B cell (primary cell): Measurements from ENCODE around the gene KRT74. TPM values are rescaled to one million over a fixed set of nuclear protein-coding genes. Genes with fewer than 3 reads are reported as not detected.

ENCODE experiments used
- ATAC-seq: fragments of 200-7000 bp; cut with Tn5 transposase; one replicate; pipeline ENCODE4 v1.10.0; 2021; ENCODE audit warnings: low read depth, mild to moderate bottlenecking, moderate number of reproducible peaks, moderate library complexity
- CTCF ChIA-PET: fragments of 350-600 bp; sonication (Branson Sonifier 250); formaldehyde crosslinking; loops from one replicate; lab custom pipeline; 2021; ENCODE audit warnings: antibody characterized with exemption, inconsistent platforms; lab: Charles Lee
- POLR2A ChIA-PET: fragments of 350-600 bp; sonication (Branson Sonifier 250); formaldehyde crosslinking; loops from one replicate; lab custom pipeline; 2021; ENCODE audit warnings: antibody characterized with exemption; lab: Charles Lee
- DNase-seq: peaks from one replicate; pipeline ENCODE4 v3.0.0; 2013
- H2AFZ ChIP-seq: 2 replicates; pipeline ENCODE4 v1.6.1; 2012; ENCODE audit warnings: mild to moderate bottlenecking, low read depth, low read length; ENCODE audit not compliant: insufficient read depth, poor library complexity, severe bottlenecking
- H3K27ac ChIP-seq, 2 donors: 1 replicate in 1 of 2; 2 replicates in 1 of 2; pipeline ENCODE4 v1.5.1; 2012 to 2013; ENCODE audit warnings: low read length in 2 of 2, mild to moderate bottlenecking in 2 of 2, moderate library complexity in 1 of 2
- H3K27me3 ChIP-seq, 4 experiments: fragments of 200-600 bp in 1 of 4; sonication (generic) in 1 of 4; replicated peaks in 1 of 4; 1 replicate in 2 of 4; 2 replicates in 2 of 4; pipeline versions ENCODE4 v1.6.1 to v1.7.0; 2013 to 2016; ENCODE audit warnings: low read length in 3 of 4, mild to moderate bottlenecking in 2 of 4, mixed read lengths in 1 of 4, moderate library complexity in 1 of 4; ENCODE audit not compliant: insufficient read depth in 4 of 4, control insufficient read depth in 3 of 4; ENCODE audit errors: control extremely low read depth in 1 of 4
- H3K36me3 ChIP-seq, 2 experiments: replicated peaks in 1 of 2; 1 replicate in 1 of 2; 2 replicates in 1 of 2; pipeline versions ENCODE4 v1.6.1 to v1.7.1; 2013; ENCODE audit warnings: low read length in 1 of 2; ENCODE audit not compliant: insufficient read depth in 2 of 2, control insufficient read depth in 1 of 2; ENCODE audit errors: control extremely low read depth in 1 of 2, extremely low read depth in 1 of 2
- H3K4me1 ChIP-seq, 2 donors: fragments of 200-600 bp in 1 of 2; sonication (generic) in 1 of 2; 1 replicate in 1 of 2; 2 replicates in 1 of 2; pipeline versions ENCODE4 v1.5.1 to v1.6.1; 2013 to 2017; ENCODE audit warnings: low read length in 2 of 2; ENCODE audit not compliant: control insufficient read depth in 2 of 2, insufficient read depth in 2 of 2
- H3K4me2 ChIP-seq: replicated peaks from 2 replicates; pipeline ENCODE3; 2012; ENCODE audit warnings: mild to moderate bottlenecking, low read depth, low read length; ENCODE audit not compliant: poor library complexity, severe bottlenecking
- H3K4me3 ChIP-seq, 5 experiments: fragments of 200-600 bp in 1 of 5; sonication (generic) in 1 of 5; 1 replicate in 3 of 5; 2 replicates in 2 of 5; pipeline versions ENCODE4 v1.5.1 to v1.7.0; 2011 to 2016; ENCODE audit warnings: low read length in 4 of 5, mild to moderate bottlenecking in 4 of 5, low read depth in 2 of 5, control low read depth in 1 of 5, moderate library complexity in 1 of 5; ENCODE audit not compliant: insufficient read depth in 1 of 5; ENCODE audit errors: control extremely low read depth in 1 of 5, extremely low read depth in 1 of 5
- H3K79me2 ChIP-seq: fragments of 200-600 bp; sonication (generic); one replicate; pipeline ENCODE4 v1.6.0; 2016; ENCODE audit warnings: low read length; ENCODE audit not compliant: control insufficient read depth, insufficient read depth
- H3K9ac ChIP-seq: fragments of 200-600 bp; sonication (generic); 2 replicates; pipeline ENCODE4 v1.6.1; 2017; ENCODE audit warnings: mild to moderate bottlenecking, low read length, moderate library complexity
- H3K9me3 ChIP-seq, 3 donors: one replicate each; pipeline versions ENCODE4 v1.6.1 to v1.7.1; 2013; ENCODE audit warnings: low read length in 2 of 3; ENCODE audit not compliant: control insufficient read depth in 2 of 3, insufficient read depth in 1 of 3; ENCODE audit errors: control extremely low read depth in 1 of 3
- H4K20me1 ChIP-seq: 2 replicates; pipeline ENCODE4 v1.6.0; 2012; ENCODE audit warnings: mild to moderate bottlenecking, low read length; ENCODE audit not compliant: insufficient read depth, control insufficient read depth, poor library complexity, severe bottlenecking
- H3K27ac Mint-ChIP-seq: one replicate; pipeline ENCODE4 v1.8.0; 2021; ENCODE audit warnings: mixed read lengths
- H3K27me3 Mint-ChIP-seq: one replicate; pipeline ENCODE4 v1.8.0; 2021; ENCODE audit warnings: mixed read lengths
- H3K4me1 Mint-ChIP-seq: one replicate; pipeline ENCODE4 v1.8.0; 2021; ENCODE audit warnings: mixed read lengths
- H3K4me3 Mint-ChIP-seq: one replicate; pipeline ENCODE4 v1.8.0; 2021; ENCODE audit warnings: mixed read lengths
- H3K9me3 Mint-ChIP-seq: one replicate; pipeline ENCODE4 v1.8.0; 2022; ENCODE audit warnings: mixed read lengths; ENCODE audit not compliant: insufficient read depth
- CTCF ChIP-seq: fragments of 200-600 bp; IDR thresholded peaks from one replicate; pipeline ENCODE4 v1.8.0; 2022; ENCODE audit warnings: antibody characterized with exemption, mild to moderate bottlenecking
- EZH2 ChIP-seq: IDR thresholded peaks from 2 replicates; pipeline ENCODE4 v1.6.1; 2012; ENCODE audit warnings: borderline replicate concordance, low read depth, mild to moderate bottlenecking, moderate library complexity, low read length; ENCODE audit not compliant: insufficient read depth, poor library complexity, severe bottlenecking
- WGBS: methylation state at CpG from one replicate; pipeline ENCODE4 v1.1.5; 2013; ENCODE audit warnings: missing lambda C conversion rate; ENCODE audit not compliant: insufficient coverage; 5-methylcytosine and 5-hydroxymethylcytosine counted together
- intact Hi-C: fragments of 100-400 bp; cut with micrococcal nuclease; formaldehyde crosslinking; loops from one replicate; pipeline ENCODE4 v1.10.0; 2022
- polyA plus RNA-seq: library from polyadenylated mRNA; depleted of rRNA; stranded (reverse); fragments of >200 nt; gene quantifications from 2 replicates; pipeline ENCODE4 v1.2.3, GENCODE V29; 2012
- total RNA-seq, 2 donors: library from RNA; stranded (reverse); fragments of 120-200 nt in 1 of 2; gene quantifications; 1 replicate in 1 of 2; 2 replicates in 1 of 2; pipeline versions ENCODE4 v1.2.3 to v1.2.4, GENCODE V29; 2013 to 2022

Gene KRT74
- total and polyA plus RNA-seq, 2 donors (not counting 1 experiment from before 2014, with no cell fraction given) = not detected

GRCh38 chr12:52578469-52578868, 4.8 kb upstream of the KRT74 start:
- TF ChIP-seq CTCF = no peak
- no peak for TF ChIP-seq EZH2
- no peak overlapping the region for H3K4me3 Mint-ChIP-seq

GRCh38 chr12:52577316-52577715, 3.7 kb upstream of the KRT74 start:
- no peaks in the 10 kb centered on the region for H3K79me2 ChIP-seq
- no peak overlapping the region for H3K9ac ChIP-seq
- H3K4me1 ChIP-seq = no peaks in the 10 kb centered on the region
- POLR2A ChIA-PET = no interaction called here
- H2AFZ ChIP-seq = no peak overlapping the region
- no peak overlapping the region for H3K4me2 ChIP-seq
- no peak for DNase-seq
- Mint-ChIP-seq H3K4me1 (no peaks in the 10 kb centered on the region), H3K27ac (no peak overlapping the region), H3K4me3 (no peak overlapping the region), H3K9me3 (no peaks in the 10 kb centered on the region), H3K27me3 (peaks cover 14% of the 10 kb centered on the region)
- no peak for ATAC-seq
- CTCF ChIA-PET = no interaction called here
- intact Hi-C loops = no loop called here
- H3K4me3 ChIP-seq = no peak overlapping the region
- no peak overlapping the region for H3K27ac ChIP-seq
- peaks cover 0 to 3% (median 0%) of the 10 kb centered on the region in 4 experiments for H3K27me3 ChIP-seq
- no peaks in the 10 kb centered on the region for H3K36me3 ChIP-seq
- TF ChIP-seq CTCF (no peak), EZH2 (no peak)
- no peaks in the 10 kb centered on the region for H3K9me3 ChIP-seq
- 99% methylated on average over 6 of the region's 8 CpGs for WGBS
- no peaks in the 10 kb centered on the region for H4K20me1 ChIP-seq

More at GRCh38 chr12:52578469-52578868, 4.8 kb upstream of the KRT74 start:
- Histone ChIP-seq H3K79me2 (no peaks in the 10 kb centered on the region), H3K4me2 (no peak overlapping the region), H2AFZ (no peak overlapping the region), H3K27me3 (peaks cover 0 to 3% (median 0%) of the 10 kb centered on the region in 4 experiments), H4K20me1 (no peaks in the 10 kb centered on the region), H3K4me3 (no peak overlapping the region), H3K27ac (no peak overlapping the region), H3K9ac (no peak overlapping the region), H3K36me3 (no peaks in the 10 kb centered on the region), H3K9me3 (no peaks in the 10 kb centered on the region), H3K4me1 (no peaks in the 10 kb centered on the region)
- Mint-ChIP-seq H3K4me1 (no peaks in the 10 kb centered on the region), H3K27ac (no peak overlapping the region), H3K27me3 (peaks cover 10% of the 10 kb centered on the region), H3K9me3 (no peaks in the 10 kb centered on the region)
- CTCF ChIA-PET = no interaction called here
- no CpG with 5 or more reads among the region's 3 CpGs for WGBS
- DNase-seq (no peak), ATAC-seq (no peak)
- intact Hi-C loops = no loop called here
- POLR2A ChIA-PET = no interaction called here
